HL-60 (cell line): ENCODE measurements around the gene CAVIN4.

Source experiments
- CTCF ChIP-seq: IDR thresholded peaks from one replicate; pipeline ENCODE4 v1.5.1; 2011; ENCODE audit warnings: low read length, control low read depth, inconsistent platforms; ENCODE audit not compliant: insufficient read depth
- GABPA ChIP-seq: IDR thresholded peaks from 2 replicates; pipeline ENCODE4 v1.6.1; 2012; ENCODE audit warnings: low read depth
- POLR2AphosphoS5 ChIP-seq: IDR thresholded peaks from 2 replicates; pipeline ENCODE4 v1.6.1; 2012; ENCODE audit warnings: low read depth
- TF ChIP-seq, protein P1 (sequence below): IDR thresholded peaks from 2 replicates; pipeline ENCODE4 v1.6.1; 2012; ENCODE audit warnings: low read depth; ENCODE audit not compliant: insufficient replicate concordance

DNA sequence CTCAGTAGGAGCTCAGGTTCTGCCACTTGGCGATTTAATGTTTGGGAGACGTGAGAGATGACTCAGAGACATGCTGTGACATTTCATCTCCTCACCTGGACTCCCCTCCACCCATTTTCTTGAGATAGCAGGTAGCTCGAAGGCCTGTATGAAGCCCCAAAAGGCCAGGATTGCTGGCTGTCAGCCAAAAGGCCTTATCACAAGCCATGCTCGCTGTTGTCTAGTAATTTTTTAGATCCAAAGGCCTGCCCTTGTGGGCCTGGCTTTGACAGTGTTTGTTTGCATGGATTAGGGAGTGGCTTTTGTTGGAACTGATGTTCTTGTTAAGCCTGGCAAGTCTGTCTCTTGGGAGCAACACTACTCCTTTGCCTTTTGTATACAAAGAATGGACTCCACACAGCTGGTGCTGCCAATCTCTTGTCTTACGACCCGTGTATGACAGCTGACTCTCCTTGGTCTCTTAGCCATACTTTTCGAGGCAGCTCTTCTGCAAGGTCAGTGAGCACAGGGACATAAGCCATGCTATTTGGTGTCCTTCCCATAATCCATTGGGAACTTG, 22.7 kb downstream of the CAVIN4 start:
- TF ChIP-seq CTCF: no peak
- TF ChIP-seq, protein P1, sequence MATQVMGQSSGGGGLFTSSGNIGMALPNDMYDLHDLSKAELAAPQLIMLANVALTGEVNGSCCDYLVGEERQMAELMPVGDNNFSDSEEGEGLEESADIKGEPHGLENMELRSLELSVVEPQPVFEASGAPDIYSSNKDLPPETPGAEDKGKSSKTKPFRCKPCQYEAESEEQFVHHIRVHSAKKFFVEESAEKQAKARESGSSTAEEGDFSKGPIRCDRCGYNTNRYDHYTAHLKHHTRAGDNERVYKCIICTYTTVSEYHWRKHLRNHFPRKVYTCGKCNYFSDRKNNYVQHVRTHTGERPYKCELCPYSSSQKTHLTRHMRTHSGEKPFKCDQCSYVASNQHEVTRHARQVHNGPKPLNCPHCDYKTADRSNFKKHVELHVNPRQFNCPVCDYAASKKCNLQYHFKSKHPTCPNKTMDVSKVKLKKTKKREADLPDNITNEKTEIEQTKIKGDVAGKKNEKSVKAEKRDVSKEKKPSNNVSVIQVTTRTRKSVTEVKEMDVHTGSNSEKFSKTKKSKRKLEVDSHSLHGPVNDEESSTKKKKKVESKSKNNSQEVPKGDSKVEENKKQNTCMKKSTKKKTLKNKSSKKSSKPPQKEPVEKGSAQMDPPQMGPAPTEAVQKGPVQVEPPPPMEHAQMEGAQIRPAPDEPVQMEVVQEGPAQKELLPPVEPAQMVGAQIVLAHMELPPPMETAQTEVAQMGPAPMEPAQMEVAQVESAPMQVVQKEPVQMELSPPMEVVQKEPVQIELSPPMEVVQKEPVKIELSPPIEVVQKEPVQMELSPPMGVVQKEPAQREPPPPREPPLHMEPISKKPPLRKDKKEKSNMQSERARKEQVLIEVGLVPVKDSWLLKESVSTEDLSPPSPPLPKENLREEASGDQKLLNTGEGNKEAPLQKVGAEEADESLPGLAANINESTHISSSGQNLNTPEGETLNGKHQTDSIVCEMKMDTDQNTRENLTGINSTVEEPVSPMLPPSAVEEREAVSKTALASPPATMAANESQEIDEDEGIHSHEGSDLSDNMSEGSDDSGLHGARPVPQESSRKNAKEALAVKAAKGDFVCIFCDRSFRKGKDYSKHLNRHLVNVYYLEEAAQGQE: no peak
- TF ChIP-seq POLR2AphosphoS5: no peak
- no peak for TF ChIP-seq GABPA
